Spleen (tissue), 11 donors: ENCODE results near the gene ERBB4. TPM values are rescaled to one million over a fixed set of nuclear protein-coding genes. Genes with fewer than 3 reads are reported as not detected.

Experiments used
- DNase-seq: peaks from one replicate; pipeline ENCODE4 v3.0.0-alpha.2; 2020
- H3K27ac ChIP-seq, 8 donors: fragments of 200-600 bp; sonication (generic) in 7 of 8; 1 replicate in 4 of 8; 2 replicates in 4 of 8; pipeline versions ENCODE4 v1.5.0 to v1.8.0; 2016 to 2021; ENCODE audit warnings: inconsistent platforms in 4 of 8, mild to moderate bottlenecking in 4 of 8, moderate library complexity in 1 of 8
- H3K27me3 ChIP-seq, 7 donors: fragments of 200-600 bp; sonication (generic) in 6 of 7; replicated peaks in 1 of 7; 1 replicate in 4 of 7; 2 replicates in 3 of 7; pipeline versions ENCODE4 v1.5.0 to v1.8.0; 2016 to 2021; ENCODE audit warnings: inconsistent platforms in 3 of 7, mild to moderate bottlenecking in 1 of 7
- H3K36me3 ChIP-seq, 6 donors: fragments of 200-600 bp; sonication (generic) in 5 of 6; 1 replicate in 4 of 6; 2 replicates in 2 of 6; pipeline versions ENCODE4 v1.5.0 to v1.8.0; 2016 to 2021; ENCODE audit warnings: inconsistent platforms in 2 of 6
- H3K4me1 ChIP-seq, 6 donors: fragments of 200-600 bp; sonication (generic) in 5 of 6; 1 replicate in 3 of 6; 2 replicates in 3 of 6; pipeline versions ENCODE4 v1.5.0 to v1.8.0; 2016 to 2021; ENCODE audit warnings: inconsistent platforms in 3 of 6
- H3K4me3 ChIP-seq, 8 donors: fragments of 200-600 bp; sonication (generic) in 7 of 8; 1 replicate in 4 of 8; 2 replicates in 4 of 8; pipeline versions ENCODE4 v1.5.0 to v1.8.0; 2016 to 2021; ENCODE audit warnings: inconsistent platforms in 4 of 8, mild to moderate bottlenecking in 4 of 8, moderate library complexity in 2 of 8
- H3K9me3 ChIP-seq, 8 donors: fragments of 200-600 bp; sonication (generic) in 7 of 8; 1 replicate in 4 of 8; 2 replicates in 4 of 8; pipeline versions ENCODE4 v1.5.0 to v1.8.0; 2016 to 2021; ENCODE audit warnings: inconsistent platforms in 4 of 8
- POLR2A ChIP-seq, 3 donors: fragments of 450-650 bp; IDR thresholded peaks; one replicate each; pipeline ENCODE4 v1.5.1; 2017; ENCODE audit warnings: antibody characterized with exemption in 3 of 3, mild to moderate bottlenecking in 1 of 3
- POLR2AphosphoS5 ChIP-seq, 3 donors: sonication (generic); formaldehyde crosslinking; IDR thresholded peaks; one replicate each; pipeline ENCODE4 v1.5.1; 2017; ENCODE audit warnings: antibody characterized with exemption in 3 of 3
- WGBS, 5 donors: extraction: QIAGEN DNeasy Blood & Tissue Kit in 3 of 5; methylation state at CpG; one replicate each; pipeline versions ENCODE4 v1.1.5 to v1.1.7; 2013 to 2018; 5-methylcytosine and 5-hydroxymethylcytosine counted together
- intact Hi-C: fragments of 100-400 bp; cut with DNase I; formaldehyde crosslinking; loops from one replicate; pipeline ENCODE4 v1.15.0; 2023; ENCODE audit warnings: low total_unique reads
- polyA plus RNA-seq, 3 donors: library from polyadenylated mRNA; stranded (reverse); fragments of 200-250 nt; gene quantifications; one replicate each; pipeline ENCODE4 v1.2.1, GENCODE V29; 2013
- total RNA-seq, 7 donors: library from RNA; depleted of rRNA in 3 of 7; stranded (reverse); fragments of >200 nt in 3 of 7; fragmentation: NEBNext Ultra II Directional in 4 of 7; extraction: Animal tissue kit (Norgen Biotek cat#: 25700) in 4 of 7; gene quantifications; one replicate each; pipeline versions ENCODE4 v1.1.0 to v1.2.1, GENCODE V29; 2016 to 2021
- TF ChIP-seq, protein P1 (sequence below), 11 experiments: fragments of 200-600 bp in 7 of 11; fragments of 450-650 bp in 4 of 11; sonication (generic) in 4 of 11; IDR thresholded peaks in 8 of 11; conservative IDR thresholded peaks in 3 of 11; 1 replicate in 7 of 11; 2 replicates in 4 of 11; pipeline versions ENCODE4 v1.4.0 to v1.8.0; 2016 to 2021; ENCODE audit warnings: antibody characterized with exemption in 11 of 11, inconsistent platforms in 4 of 11, mild to moderate bottlenecking in 1 of 11
- donor health status: healthy with polysubstance abuse.
- donor health status: DM: no; HTN: no; CAD: no; lungs with moderate emphysema.
- donor health status: DM: no; HTN: no; CAD: no.
- donor health status: Bipolar disorder and iron deficiency.
- donor health status: healthy.
- donor health status: DM: no; HTN: no; CAD: no.
- donor health status: DM: yes; HTN: yes; CAD: no.

ERBB4 gene
- total and polyA plus RNA-seq, 10 donors, result under 0.01 to 1.4 (median 0.35) TPM

- intact Hi-C loops, result no loop called here
- Histone ChIP-seq H3K9me3 (peaks cover 0 to 21% (median 8%) of the 10 kb centered on the region in 8 donors), H3K27me3 (no peaks in the 10 kb centered on the region), H3K4me1 (no peaks in the 10 kb centered on the region), H3K36me3 (no peaks in the 10 kb centered on the region), H3K4me3 (no peak overlapping the region), H3K27ac (no peak overlapping the region)
- DNase-seq, result no peak
- TF ChIP-seq, protein P1, sequence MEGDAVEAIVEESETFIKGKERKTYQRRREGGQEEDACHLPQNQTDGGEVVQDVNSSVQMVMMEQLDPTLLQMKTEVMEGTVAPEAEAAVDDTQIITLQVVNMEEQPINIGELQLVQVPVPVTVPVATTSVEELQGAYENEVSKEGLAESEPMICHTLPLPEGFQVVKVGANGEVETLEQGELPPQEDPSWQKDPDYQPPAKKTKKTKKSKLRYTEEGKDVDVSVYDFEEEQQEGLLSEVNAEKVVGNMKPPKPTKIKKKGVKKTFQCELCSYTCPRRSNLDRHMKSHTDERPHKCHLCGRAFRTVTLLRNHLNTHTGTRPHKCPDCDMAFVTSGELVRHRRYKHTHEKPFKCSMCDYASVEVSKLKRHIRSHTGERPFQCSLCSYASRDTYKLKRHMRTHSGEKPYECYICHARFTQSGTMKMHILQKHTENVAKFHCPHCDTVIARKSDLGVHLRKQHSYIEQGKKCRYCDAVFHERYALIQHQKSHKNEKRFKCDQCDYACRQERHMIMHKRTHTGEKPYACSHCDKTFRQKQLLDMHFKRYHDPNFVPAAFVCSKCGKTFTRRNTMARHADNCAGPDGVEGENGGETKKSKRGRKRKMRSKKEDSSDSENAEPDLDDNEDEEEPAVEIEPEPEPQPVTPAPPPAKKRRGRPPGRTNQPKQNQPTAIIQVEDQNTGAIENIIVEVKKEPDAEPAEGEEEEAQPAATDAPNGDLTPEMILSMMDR (IDR thresholded peaks at IDR 0.05 in 8 of 11, conservative IDR thresholded peaks at IDR 0.05 in 3 of 11), result no peak
- TF ChIP-seq POLR2AphosphoS5 (IDR thresholded peaks at IDR 0.05) (no peak), POLR2A (IDR thresholded peaks at IDR 0.05) (no peak)
- WGBS, 5 donors, result 11 to 19% (median 14%) methylated on average over 3 of the region's 3 CpGs
Measured at GRCh38 chr2:212173756-212174510, 364.7 kb downstream of the ERBB4 start.

- intact Hi-C loops, result no loop called here
- no peak overlapping the region for H3K4me3 ChIP-seq
- no peak overlapping the region for H3K27ac ChIP-seq
- 12 to 22% (median 19%) methylated on average over 1 of the region's 1 CpG for WGBS, 5 donors
- no peaks in the 10 kb centered on the region for H3K36me3 ChIP-seq
- no peak for TF ChIP-seq POLR2AphosphoS5 (IDR thresholded peaks at IDR 0.05)
- no peak for TF ChIP-seq POLR2A (IDR thresholded peaks at IDR 0.05)
- TF ChIP-seq, protein P1 (IDR thresholded peaks at IDR 0.05 in 8 of 11, conservative IDR thresholded peaks at IDR 0.05 in 3 of 11), result no peak
- DNase-seq, result no peak
- H3K27me3 ChIP-seq, result no peaks in the 10 kb centered on the region
- peaks cover 0 to 21% (median 8%) of the 10 kb centered on the region in 8 donors for H3K9me3 ChIP-seq
- H3K4me1 ChIP-seq, result no peaks in the 10 kb centered on the region
Measured at GRCh38 chr2:212173331-212173730, 365.3 kb downstream of the ERBB4 start.

DNA sequence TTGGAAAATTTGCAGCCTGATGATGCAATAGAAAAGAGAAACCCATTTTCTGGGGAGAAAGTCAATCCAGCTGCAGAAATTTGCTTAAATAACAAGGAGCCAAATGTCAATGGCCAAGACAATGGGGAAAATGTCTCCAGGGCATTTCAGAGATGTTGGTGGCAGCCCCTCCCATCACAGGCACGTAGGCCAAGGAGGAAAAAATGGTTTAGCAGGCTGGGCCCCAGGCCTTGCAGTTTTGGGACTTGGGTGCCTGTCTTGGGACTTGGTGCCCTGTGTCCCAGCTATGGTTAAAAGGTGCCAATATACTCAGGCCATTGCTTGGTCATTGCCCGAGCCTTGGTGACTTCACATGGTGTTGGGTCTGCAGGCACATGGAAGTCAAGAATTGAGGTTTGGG, 368.2 kb downstream of the ERBB4 start:
- TF ChIP-seq POLR2A (IDR thresholded peaks at IDR 0.05) (no peak), POLR2AphosphoS5 (IDR thresholded peaks at IDR 0.05) (no peak)
- TF ChIP-seq, protein P1 (IDR thresholded peaks at IDR 0.05 in 8 of 11, conservative IDR thresholded peaks at IDR 0.05 in 3 of 11), result no peak
- intact Hi-C loops, result no loop called here
- no peaks in the 10 kb centered on the region for H3K36me3 ChIP-seq
- H3K27ac ChIP-seq, result no peak overlapping the region
- peaks cover 0 to 24% (median 12%) of the 10 kb centered on the region in 8 donors for H3K9me3 ChIP-seq
- H3K27me3 ChIP-seq, result no peaks in the 10 kb centered on the region
- no peak overlapping the region for H3K4me3 ChIP-seq
- no peaks in the 10 kb centered on the region for H3K4me1 ChIP-seq
- WGBS, 5 donors, result 61 to 82% (median 67%) methylated on average over 2 of the region's 2 CpGs
- DNase-seq, result no peak

- no peak for DNase-seq
- Histone ChIP-seq H3K4me3 (no peak overlapping the region), H3K9me3 (no peaks in the 10 kb centered on the region), H3K27me3 (no peaks in the 10 kb centered on the region), H3K27ac (no peak overlapping the region), H3K4me1 (no peaks in the 10 kb centered on the region), H3K36me3 (no peaks in the 10 kb centered on the region)
- 56 to 76% (median 71%) methylated on average over 1 of the region's 1 CpG for WGBS, 5 donors
- intact Hi-C loops, result no loop called here
- TF ChIP-seq POLR2AphosphoS5 (IDR thresholded peaks at IDR 0.05), result no peak
- TF ChIP-seq POLR2A (IDR thresholded peaks at IDR 0.05), result no peak
Measured at GRCh38 chr2:212158081-212158480, 380.5 kb downstream of the ERBB4 start.
